ENCODE measurements around the gene UTP25. TPM values are rescaled to one million over a fixed set of nuclear protein-coding genes. Genes with fewer than 3 reads are reported as not detected.

Gene UTP25
- total RNA-seq, 4 donors from 2014 or later = 5.3 to 9.5 (median 8.6) TPM

GRCh38 chr1:209831615-209832014 is 3.8 kb downstream of the UTP25 start:
- TF ChIP-seq, protein P1, sequence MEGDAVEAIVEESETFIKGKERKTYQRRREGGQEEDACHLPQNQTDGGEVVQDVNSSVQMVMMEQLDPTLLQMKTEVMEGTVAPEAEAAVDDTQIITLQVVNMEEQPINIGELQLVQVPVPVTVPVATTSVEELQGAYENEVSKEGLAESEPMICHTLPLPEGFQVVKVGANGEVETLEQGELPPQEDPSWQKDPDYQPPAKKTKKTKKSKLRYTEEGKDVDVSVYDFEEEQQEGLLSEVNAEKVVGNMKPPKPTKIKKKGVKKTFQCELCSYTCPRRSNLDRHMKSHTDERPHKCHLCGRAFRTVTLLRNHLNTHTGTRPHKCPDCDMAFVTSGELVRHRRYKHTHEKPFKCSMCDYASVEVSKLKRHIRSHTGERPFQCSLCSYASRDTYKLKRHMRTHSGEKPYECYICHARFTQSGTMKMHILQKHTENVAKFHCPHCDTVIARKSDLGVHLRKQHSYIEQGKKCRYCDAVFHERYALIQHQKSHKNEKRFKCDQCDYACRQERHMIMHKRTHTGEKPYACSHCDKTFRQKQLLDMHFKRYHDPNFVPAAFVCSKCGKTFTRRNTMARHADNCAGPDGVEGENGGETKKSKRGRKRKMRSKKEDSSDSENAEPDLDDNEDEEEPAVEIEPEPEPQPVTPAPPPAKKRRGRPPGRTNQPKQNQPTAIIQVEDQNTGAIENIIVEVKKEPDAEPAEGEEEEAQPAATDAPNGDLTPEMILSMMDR (IDR thresholded peaks at IDR 0.05; ENCODE audit: low read depth) = no peak

- TF ChIP-seq, protein P1 (IDR thresholded peaks at IDR 0.05; ENCODE audit: low read depth) = no peak
Observed at GRCh38 chr1:209835782-209836298, 8.1 kb downstream of the UTP25 start.

DNA sequence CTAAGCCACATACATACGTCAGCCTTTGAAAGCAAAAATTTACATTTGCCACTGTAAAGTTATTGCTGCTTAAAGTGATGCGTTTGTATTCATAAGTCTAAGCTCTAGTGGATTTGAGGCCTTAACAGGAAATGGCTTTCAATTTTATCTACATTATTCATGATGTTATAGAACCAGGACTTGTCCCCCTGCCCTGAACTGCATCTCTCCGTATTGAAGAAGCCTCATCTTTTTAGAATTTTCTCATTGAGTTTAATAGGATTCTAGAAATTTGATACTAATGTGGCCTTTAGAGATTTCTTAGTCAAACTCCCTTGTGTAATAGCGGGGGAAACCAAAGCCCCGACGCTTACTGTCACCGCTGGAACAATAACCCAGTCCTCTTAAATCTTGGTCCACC is 9.9 kb downstream of the UTP25 start:
- TF ChIP-seq, protein P1 (IDR thresholded peaks at IDR 0.05; ENCODE audit: low read depth) = no peak

DNA sequence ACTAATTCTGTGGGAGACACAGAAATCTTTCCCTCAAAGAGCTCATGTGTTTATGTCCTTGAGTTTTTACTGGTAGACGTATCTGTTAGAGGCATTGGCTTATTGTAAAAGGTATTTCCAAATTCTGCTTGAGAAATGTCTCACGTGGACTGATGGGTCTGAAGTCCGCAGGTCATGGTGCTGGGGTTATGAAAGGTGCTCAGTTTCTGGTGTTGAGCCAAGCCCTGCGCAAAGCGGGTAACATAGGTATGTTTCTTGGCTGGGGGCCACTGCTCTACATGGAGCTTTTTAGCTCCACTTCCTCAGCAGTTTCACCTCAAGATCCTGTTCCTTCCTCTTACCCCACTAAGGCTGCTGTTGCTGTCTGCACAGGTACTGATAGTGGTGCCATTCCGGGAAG is 10.8 kb downstream of the UTP25 start:
- TF ChIP-seq, protein P1 (IDR thresholded peaks at IDR 0.05; ENCODE audit: low read depth) = no peak

- TF ChIP-seq, protein P1 (IDR thresholded peaks at IDR 0.05; ENCODE audit: low read depth) = no peak
Observed at GRCh38 chr1:209839875-209840546, 12.2 kb downstream of the UTP25 start.

DNA sequence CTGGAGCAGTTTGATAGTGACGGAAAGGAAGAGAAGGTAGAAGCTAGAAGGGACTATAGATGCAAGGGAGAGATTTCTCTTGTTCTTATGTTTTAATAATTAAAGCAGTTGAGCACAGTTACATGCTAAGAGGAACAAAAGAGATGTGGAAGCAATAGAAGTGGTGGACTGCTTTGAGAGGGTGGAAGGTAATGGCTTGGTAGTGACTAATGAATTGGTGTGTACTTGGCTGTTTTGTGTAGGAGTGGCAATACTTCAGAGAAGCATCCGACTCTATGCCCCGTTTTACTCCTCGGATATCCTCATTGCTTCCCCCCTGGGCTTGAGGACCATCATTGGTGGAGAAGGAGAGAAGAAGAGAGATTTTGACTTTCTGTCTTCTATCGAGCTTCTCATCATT is 12.8 kb downstream of the UTP25 start:
- TF ChIP-seq, protein P1 (IDR thresholded peaks at IDR 0.05; ENCODE audit: low read depth) = no peak

GRCh38 chr1:209844695-209845407 is 17.1 kb downstream of the UTP25 start:
- TF ChIP-seq, protein P1 (IDR thresholded peaks at IDR 0.05; ENCODE audit: low read depth) = no peak
